UCSD-AML1 (cell line): ENCODE results near the gene STK38L.

Experiments used
- DNase-seq: peaks from one replicate; lab custom pipeline; 2025; ENCODE audit not compliant: unreplicated experiment; lab: John Stamatoyannopoulos, UW

STK38L gene

GRCh38 chr12:27274706-27275105 is 30.6 kb downstream of the STK38L start:
- DNase-seq = no peak

- no peak for DNase-seq
Observed at GRCh38 chr12:27276275-27276674, 32.2 kb downstream of the STK38L start.

- no peak for DNase-seq
Observed at GRCh38 chr12:27277846-27278260, 33.8 kb downstream of the STK38L start.

GRCh38 chr12:27279826-27280225 is 35.7 kb downstream of the STK38L start:
- DNase-seq = no peak

DNA sequence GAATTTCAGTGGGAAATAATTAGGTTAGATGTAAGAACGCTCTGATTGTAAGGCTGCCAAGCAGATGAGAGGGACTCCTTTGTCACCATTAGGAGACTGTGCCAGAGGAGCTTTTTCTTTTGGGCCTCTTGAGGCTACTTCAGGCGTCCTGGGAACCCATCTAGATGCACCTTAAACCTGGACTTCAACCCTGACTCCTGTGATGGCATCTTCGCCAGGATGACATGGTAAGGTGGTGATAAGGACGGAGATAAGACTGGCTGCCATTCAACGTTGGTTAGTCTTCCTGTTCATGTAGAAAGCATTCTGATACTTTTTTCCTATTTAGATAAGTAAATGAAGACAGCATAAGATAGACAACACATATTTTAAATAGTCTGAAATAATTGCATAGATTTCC is 36.3 kb downstream of the STK38L start:
- no peak for DNase-seq

DNA sequence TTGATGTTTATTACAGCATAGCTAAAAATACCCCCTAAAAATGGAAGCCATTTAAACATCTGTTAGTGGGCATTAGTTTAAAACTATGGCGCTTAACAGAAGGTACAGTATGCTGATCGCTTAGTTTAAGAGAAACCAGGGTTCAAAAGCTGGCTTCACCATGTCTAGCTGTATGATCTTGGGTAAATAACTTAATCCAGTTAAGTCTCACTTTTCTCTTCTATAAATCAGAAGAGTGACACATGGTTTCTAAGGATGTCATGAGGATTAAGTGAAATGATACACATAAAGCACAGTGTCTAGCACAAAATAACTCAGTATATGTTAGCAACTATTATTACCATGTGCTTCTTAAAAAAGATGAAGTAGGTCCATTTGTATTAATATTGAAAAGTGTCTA is 38.7 kb downstream of the STK38L start:
- no peak for DNase-seq

DNA sequence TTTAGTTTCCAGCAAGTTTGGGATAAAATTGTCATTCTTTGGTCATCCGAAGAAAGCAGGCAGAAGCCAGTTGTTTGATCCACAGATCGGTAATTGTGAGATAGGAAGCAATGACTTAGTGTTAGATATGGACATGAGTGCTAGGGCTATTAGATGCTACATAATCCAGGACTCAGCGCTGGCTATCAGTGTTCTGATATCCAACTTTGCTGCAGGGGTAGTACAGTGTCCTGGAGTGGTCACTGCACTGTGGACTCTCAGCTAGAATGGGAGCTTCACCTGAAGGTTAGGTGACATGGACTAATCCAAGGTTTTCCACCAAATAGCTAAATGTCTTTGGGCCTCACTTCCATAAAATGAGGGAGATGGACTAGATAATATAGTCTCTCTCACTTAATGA is 39.9 kb downstream of the STK38L start:
- no peak for DNase-seq

GRCh38 chr12:27284751-27285150 is 40.7 kb downstream of the STK38L start:
- DNase-seq = no peak

DNA sequence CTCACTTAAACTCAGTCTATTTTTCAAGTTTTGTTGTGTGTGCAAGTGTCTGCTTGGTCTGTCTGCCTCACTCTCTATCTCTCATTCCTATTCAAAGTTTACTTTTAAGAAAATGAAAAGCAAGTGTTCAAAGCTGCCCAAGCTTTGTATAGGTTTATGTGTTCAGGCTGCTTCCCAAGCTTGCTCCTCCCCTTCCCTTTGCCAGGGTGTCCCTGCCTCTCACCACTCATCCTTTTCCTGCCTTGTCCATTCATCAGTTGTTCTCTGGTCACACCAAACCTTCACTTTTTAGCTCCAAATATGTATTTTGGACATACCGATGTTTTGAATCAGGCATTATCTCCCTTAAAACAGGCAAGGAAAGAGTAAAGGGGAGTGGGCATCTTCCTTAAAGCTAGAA is 41.3 kb downstream of the STK38L start:
- no peak for DNase-seq

DNA sequence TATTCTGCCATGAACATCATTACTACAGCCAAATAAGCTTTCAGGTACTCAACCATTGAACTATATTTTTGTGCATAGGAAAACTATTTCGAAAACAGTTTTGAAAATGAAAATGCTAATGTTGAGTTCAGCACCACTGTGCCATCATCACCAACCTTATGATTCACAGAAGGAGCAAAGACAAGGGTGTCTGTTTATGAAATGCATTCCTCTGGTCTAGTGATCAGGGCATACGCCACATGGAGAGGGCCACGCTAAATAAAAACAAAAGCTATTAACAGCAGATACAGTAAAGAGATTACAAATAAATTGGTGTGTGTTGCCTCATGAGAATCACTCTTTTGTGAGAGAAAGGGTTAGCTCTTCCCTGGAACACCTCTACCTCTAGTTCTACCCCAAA is 45.3 kb downstream of the STK38L start:
- DNase-seq = no peak

DNA sequence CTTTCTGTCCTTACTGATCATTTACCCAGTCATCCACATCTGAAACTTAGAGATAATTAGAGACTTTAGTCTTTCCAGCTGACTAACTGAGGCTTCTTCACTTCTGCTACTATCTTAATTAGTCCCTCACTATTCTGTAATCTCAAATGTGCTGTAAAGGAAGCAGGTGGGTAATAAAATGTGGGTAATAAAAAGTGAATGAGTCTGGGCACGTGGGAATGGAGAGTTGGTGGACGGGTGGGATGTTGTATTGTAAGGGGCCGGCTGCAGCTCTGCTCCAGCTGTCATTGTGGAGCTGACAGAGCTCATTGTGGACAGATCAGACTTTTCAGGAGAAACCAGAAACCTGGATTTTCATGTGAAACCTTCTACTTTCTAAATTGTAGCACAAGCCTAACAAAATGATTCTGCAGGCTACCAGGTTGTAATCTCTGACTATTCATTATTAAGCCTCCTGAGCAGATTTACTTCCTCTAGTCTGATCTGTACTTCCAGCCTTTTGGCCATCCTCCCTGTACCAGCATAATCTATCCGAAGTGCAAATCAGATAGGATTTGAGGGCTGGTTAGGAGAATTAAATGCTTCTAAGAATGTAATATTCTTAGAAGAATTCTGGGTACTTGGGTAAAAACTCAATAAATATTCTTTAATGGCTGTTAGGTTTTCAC is 46.5 kb downstream of the STK38L start:
- DNase-seq = no peak

DNA sequence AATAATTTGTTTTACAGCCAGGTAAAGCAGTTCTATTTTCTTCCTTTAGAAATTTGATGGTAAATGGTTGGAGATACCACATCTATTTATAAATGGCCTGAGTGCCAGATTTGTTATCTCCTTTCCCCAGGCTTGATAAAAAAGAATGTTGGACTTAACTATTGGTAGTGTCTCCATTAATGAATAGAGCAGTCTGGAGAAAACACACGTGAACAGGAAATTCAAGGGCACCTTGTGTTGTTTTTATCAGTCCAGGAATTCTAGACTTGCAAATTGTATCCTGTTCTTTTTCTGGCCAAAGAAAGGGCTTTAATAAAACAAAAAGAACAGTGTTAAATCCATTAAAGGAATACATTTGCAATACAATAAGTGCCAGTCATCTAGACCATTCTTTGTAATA is 47.8 kb downstream of the STK38L start:
- DNase-seq = no peak

DNA sequence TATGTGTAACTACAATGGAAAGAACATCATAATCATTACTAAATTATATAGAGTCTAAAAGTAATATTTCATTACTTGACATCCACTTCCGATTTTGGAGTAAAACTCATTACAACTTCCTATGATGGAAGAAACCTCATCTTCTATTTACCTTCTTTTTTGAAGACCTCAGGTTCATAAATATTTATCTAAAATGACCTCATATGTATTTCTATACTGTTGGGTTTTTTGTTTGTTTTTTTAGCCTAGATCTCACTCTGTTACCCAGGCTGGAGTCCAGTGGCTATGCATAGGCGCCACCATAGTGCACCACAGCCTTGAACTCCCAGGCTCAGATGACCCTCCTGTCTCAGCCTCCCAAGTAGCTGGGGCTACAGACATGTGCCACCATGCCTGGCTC is 48.6 kb downstream of the STK38L start:
- no peak for DNase-seq

GRCh38 chr12:27293463-27293862 is 49.4 kb downstream of the STK38L start:
- DNase-seq = no peak

DNA sequence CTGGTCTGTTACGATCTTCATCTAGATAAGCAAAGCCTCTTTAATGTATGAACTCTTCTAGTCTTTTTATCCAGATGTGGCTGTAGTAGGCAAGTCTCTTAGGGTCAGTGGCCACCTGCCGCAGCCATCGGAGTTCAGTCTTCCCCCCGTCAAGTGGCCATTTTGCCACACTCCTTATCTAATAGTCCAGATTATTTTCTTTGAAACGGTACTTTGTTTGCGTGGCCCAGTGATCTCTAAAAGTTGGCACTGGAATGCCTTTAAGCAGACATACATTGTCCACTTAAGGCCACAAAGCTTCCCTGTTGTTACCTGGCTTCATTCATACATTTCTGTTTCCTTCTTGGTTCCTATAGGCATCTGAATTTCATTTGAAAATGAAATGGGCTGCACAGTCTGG is 52.6 kb downstream of the STK38L start:
- DNase-seq = no peak

DNA sequence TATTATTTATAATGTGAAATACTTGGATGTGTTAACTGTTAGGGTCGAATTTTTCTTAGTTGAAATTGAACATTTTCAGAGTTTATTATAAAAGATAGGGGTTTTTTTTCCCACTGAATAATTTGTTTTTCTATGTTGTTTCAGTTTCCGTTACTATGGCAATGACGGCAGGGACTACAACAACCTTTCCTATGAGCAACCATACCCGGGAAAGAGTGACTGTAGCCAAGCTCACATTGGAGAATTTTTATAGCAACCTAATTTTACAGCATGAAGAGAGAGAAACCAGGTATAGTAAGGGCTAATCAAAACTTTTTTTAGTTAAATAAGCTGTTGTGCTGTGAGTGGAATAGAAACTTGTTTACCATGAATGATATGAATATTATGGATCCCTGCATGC is 53.5 kb downstream of the STK38L start:
- no peak for DNase-seq

GRCh38 chr12:27299102-27299501 is 55.0 kb downstream of the STK38L start:
- no peak for DNase-seq

DNA sequence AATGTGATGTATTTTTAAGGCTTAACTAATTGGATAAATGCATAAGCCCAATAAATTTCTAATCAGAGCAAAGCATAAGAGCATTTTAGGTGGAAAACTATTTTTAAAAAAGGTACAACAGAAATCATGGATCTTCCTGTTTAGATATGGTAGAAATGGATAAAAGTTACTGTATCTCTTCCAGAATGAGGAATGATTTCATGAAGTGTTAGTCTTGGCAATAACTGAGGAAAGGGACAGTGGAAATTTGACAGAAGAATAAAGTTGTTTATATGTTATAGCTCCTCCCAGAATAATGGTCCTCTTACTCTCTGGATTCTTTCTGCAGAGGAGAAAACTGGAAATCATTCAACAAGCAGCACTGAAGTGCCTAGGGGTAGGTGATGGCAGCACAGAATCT is 56.1 kb downstream of the STK38L start:
- DNase-seq = no peak

DNA sequence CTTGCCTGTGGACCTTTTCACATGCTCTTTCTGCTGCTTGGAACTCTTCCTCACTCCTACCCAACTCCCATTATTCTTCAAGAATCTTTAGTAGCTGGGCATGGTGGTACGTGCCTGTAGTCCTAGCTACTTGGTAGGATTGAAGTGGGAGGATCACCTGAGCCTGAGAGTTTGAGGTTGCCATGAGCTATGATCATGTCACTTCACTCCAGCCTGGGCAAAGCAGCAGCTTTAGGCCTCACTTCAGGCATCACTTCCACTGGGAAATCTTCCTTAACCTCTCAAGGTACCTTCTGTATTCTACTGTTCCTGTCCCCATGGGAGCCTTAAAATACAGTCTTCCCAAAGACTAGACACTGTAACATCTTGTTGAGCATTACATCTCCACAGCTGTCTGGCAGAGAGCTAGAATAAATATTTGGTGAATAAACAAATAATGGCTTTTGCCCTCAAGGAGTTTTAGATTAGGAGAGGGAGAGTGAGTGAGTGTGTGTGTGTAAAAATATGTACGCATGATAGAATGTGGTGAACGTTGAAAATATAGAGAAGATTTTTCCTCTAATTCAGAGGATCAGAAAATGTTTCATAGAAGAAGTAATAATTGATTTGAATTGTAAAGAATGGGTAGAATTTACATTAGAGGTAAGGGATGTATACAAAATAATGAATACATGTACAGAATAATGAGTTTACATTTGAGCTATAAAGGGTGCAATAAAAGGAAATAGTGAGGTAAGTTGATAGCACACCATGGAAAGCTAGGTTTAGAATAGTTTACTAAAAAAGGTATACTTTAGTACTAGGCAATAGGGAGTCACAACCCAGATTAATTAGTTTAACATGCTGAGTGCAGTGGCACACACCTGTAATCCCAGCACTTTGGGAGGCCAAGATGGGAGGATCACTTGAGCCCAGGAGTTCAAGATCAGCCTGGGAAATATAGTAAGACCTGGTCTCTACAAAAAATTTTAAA is 59.3 kb downstream of the STK38L start:
- DNase-seq = no peak

DNA sequence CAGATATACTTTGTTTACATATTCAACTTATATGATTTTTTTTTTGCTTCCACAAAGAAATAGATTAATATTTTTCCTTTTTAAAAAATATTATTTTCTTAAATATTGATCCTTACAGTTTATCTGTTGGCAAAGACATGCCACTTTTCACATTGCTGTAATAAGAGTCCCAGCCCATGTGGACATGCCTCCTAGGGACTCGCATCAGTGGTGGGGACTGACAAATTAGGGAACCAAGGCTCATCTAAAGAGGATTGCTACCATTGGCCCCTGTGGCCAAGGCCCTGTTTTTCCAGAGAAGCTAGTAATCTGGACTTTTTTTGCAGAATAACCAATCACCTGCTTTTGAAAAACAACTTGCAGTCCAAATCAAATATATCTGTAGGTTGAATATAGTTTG is 60.8 kb downstream of the STK38L start:
- no peak for DNase-seq

GRCh38 chr12:27305673-27306456 is 61.8 kb downstream of the STK38L start:
- no peak for DNase-seq
